ENCODE results near the gene BMP2K. TPM values are rescaled to one million over a fixed set of nuclear protein-coding genes. Genes with fewer than 3 reads are reported as not detected.

BMP2K gene
- total RNA-seq, 2 donors from 2014 or later: 15.8 to 18.9 TPM

GRCh38 chr4:78960926-78961325 lies 184.8 kb downstream of the BMP2K start:
- H3K36me3 ChIP-seq (replicated peaks in 1 of 2; ENCODE audit: insufficient read depth in 1 of 2, low read depth in 2 of 2): no peaks in the 10 kb centered on the region
- H3K4me3 ChIP-seq: no peak overlapping the region
- H3K4me1 ChIP-seq: no peaks in the 10 kb centered on the region
- ATAC-seq: no peak
- no peak overlapping the region for H3K27ac ChIP-seq
- no peak for DNase-seq
- no peak for TF ChIP-seq POLR2A (IDR thresholded peaks at IDR 0.05)
- TF ChIP-seq, protein P1, sequence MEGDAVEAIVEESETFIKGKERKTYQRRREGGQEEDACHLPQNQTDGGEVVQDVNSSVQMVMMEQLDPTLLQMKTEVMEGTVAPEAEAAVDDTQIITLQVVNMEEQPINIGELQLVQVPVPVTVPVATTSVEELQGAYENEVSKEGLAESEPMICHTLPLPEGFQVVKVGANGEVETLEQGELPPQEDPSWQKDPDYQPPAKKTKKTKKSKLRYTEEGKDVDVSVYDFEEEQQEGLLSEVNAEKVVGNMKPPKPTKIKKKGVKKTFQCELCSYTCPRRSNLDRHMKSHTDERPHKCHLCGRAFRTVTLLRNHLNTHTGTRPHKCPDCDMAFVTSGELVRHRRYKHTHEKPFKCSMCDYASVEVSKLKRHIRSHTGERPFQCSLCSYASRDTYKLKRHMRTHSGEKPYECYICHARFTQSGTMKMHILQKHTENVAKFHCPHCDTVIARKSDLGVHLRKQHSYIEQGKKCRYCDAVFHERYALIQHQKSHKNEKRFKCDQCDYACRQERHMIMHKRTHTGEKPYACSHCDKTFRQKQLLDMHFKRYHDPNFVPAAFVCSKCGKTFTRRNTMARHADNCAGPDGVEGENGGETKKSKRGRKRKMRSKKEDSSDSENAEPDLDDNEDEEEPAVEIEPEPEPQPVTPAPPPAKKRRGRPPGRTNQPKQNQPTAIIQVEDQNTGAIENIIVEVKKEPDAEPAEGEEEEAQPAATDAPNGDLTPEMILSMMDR (IDR thresholded peaks at IDR 0.05): no peak
- WGBS, 2 donors: 64 to 65% methylated on average over 3 of the region's 3 CpGs
- no peaks in the 10 kb centered on the region for H3K27me3 ChIP-seq
- no peaks in the 10 kb centered on the region for H3K9me3 ChIP-seq
- intact Hi-C loops (cut with DNase I): loop anchor here (10.0 kb wide), 1 partner anchor 1254 kb away; no protein-coding TSS in a partner anchor

Small RNAs within 50 kb of the gene (microRNA-seq; reads per million reads assigned to microRNA genes)
- gene MIR5096 (ENCODE audit: borderline number of aligned reads in 2 of 2, borderline replicate concordance in 2 of 2): 0 reads per million in 2 donors

Small RNAs within 50 kb of the gene (small RNA-seq; reads per million reads assigned to genes)
- gene AC098818.1 (not detected), gene MIR5096 (not detected), gene RN7SL127P (not detected)

Other genes with a start within 250 kb of the BMP2K start
- gene ANXA3, start 224.6 kb upstream of the BMP2K start, total RNA-seq: 10 to 100 TPM; 35.9 to 65.1 TPM
- 1 to 10 TPM; 3.0 to 3.9 TPM for gene PAQR3, start 163.1 kb downstream of the BMP2K start, total RNA-seq